NCI-H526 (cell line): ENCODE data around the gene RTF2.

Experiments
- DNase-seq, 2 experiments: peaks; one replicate each; lab custom pipeline; 2025; lab: John Stamatoyannopoulos, UW

Gene RTF2

GRCh38 chr20:56438284-56438683 is 30.1 kb upstream of the RTF2 start:
- no peak for DNase-seq

DNA sequence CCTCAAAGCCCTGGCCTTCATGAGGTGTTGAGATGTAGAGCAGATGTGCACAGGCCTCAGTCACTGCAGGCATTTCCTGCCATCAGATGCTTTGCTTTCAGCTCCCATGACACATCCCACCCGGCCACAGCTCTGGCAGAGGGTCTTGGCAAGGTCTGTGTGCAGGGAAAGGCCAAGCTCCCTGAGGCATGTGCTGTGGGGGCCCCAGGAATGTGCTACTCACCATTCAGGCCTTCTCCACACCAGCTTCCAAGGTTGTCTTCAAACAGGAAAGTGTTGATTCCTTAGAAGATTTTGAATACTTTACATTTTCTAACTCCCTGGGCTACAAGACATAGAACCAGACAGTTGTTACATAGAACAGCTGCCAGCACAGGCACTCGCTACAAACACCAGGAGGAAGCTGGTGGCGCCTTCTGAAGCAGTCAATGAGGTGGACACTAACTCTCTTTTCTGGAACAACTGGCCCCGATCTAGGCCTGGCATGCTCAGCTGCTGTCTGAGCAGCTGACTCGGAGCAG is 28.6 kb upstream of the RTF2 start:
- no peak for DNase-seq

DNA sequence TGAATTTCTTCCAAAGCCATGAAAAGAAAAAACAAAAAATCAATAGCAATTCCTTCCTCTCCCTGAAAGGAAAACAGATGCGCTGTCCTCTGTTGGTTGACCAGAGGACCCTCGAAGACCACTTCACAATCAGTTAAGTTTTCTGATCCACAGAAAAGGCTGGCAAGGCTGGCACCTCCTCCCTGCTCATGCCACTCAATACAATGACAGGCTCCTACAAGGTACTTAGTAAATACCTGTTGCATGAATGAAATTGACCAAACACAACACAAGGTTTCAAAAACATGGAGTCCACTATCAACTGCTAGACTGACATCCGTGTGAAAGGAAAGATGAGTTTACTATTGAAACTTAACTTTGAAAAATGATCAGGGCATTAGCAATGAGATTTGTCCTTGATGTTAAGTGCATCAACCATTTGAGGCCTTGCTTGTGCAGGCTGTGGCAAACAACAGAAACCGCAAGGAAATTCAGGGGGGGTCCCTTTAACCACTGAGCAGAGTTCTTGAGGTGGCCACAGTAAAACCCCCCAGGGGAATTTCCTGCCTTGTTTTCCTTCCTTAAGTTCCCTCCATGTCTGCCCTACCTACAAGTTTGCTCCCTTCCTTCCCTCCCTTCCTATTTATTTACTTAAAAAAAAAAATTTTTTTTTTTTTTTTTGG is 27.9 kb upstream of the RTF2 start:
- no peak for DNase-seq

GRCh38 chr20:56442389-56443365 is 25.8 kb upstream of the RTF2 start:
- DNase-seq = no peak

DNA sequence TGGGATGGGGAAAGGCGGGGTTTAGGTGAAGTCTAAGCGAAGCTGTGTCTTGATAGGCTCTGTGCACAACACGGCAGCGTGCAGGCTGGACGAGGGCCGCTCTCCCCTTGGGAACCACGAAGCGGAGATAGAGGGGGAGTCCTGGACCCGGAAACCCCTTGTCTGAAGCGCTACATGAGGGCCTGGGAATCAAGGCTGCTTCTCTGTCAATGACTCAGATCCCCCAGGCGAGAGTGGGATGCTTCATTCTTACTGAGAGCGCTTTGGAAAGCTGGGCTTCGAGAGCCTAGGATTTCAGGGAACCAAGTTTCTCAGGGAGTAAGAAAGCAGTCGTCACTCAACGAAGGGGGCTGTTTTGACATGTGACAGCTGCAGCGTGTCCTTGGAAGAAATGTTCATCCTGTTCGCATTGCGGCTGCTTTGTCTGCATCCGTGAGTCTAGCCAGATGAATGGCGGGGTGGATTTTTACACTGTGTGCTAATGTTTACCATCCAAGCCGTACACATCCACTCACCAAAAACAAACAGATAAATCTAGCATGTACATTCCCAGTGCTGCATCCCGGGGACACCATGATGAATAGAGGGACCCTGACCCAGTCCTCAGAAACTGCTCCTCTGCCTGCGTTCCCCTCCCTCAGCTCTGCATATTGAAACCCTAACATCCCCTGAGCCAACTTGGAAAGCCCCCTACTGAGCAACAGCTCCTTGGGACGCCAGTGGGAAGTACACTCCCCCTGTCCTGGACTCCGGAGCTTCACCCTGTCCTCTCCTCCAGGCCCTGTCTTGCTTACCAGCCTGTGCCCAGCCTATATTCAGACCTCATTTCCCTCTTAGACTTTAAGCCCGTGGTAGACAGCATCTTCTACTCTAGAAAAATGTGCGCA is 24.5 kb upstream of the RTF2 start:
- DNase-seq = no peak

GRCh38 chr20:56445130-56445529 is 23.3 kb upstream of the RTF2 start:
- no peak for DNase-seq

- DNase-seq = no peak
Measured at GRCh38 chr20:56445540-56445939, 22.9 kb upstream of the RTF2 start.

DNA sequence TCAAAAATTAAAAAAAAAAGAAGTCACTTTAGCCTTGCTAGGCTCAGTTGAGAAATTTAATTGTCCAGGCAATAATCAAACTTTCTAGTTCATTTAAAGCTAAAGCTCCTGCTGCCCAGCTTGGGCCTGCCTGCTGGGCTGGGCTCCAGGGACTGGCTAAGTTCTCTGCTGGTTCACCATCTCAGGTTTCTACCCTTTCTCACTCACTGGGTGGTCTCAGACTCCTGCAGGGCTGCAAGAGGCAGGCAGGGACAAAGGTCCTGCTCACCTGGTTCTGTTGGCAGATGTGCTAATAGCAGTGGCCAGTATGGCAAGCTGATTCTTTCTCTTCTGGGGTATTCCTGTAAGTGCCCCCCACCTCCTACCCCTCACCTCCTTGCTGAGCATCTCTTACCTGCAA is 21.2 kb upstream of the RTF2 start:
- DNase-seq = no peak

DNA sequence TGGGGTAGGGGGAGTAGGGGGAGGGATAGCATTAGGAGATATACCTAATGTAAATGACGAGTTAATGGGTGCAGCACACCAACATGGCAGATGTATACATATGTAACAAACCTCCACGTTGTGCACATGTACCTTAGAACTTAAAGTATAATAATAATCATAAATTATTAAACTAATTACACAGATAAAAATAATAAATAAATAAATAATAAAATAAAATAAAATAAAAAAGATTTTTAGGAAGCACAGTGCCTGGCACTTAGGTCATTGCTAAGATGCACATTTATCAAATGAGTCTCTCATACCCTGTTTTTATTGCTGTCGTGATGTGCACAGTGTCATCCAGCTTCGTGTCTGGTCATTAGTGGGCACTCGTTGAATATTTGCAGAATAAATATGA is 19.0 kb upstream of the RTF2 start:
- no peak for DNase-seq

GRCh38 chr20:56451056-56451765 is 17.2 kb upstream of the RTF2 start:
- no peak for DNase-seq

DNA sequence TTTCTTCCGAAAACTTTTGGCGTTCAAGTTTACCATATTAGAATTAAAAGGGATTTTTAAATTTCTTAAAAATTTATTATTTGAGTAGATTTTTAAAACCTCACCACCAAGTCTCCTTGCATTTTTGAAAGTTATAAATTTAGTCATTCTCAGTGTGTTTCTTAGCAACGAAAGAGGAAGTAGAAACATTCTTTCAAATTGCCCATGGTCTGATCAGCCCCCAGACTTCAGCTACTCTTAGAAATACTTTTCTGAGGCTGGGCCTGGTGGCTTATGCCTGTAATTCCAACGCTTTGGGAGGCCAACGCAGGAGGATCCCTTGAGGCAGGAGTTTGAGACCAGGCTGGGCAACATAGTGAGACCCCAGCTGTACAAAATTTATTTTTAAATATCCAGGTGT is 15.1 kb upstream of the RTF2 start:
- DNase-seq = no peak

- no peak for DNase-seq
Measured at GRCh38 chr20:56454754-56455153, 13.7 kb upstream of the RTF2 start.

GRCh38 chr20:56458206-56458821 is 10.1 kb upstream of the RTF2 start:
- no peak for DNase-seq

DNA sequence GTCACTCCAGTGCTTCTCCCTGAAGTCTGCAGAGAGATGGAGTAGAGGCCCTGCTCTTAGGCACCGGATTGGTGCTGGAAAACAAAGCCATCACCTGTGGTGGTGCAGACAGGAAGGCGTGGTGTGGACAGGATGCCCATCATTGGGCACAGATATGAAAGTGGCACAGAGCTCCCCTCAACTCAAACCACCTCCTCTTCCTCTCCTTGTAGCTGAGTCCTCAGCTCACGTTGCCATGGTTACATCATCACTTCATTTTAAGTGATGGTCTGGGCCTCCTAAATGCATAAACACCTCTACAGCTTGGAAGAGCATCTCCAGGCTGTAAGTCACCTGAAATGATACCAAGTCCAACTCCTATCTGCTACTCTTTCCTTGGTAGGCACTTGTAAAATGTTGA is 8.0 kb upstream of the RTF2 start:
- DNase-seq = no peak

DNA sequence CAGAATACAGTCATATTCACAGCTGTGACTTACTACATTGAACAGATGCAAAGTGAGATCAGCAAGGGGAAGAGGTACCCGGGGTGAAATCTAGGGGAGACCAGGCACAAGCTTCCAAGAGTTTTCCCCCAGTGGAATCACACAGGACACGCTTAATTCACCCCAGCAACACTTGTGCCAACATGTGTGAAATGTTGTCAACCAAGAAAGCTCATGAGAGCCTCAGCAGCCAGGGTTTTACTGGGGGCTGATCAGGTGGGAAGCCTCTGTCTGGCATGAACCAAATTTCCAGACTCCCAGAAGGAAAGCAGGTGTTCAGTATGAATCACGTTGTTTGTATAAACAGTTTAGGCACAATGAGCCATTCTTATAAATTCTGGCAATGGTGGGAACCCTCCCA is 6.9 kb upstream of the RTF2 start:
- DNase-seq = no peak

GRCh38 chr20:56463428-56463827 is 5.0 kb upstream of the RTF2 start:
- DNase-seq = no peak

DNA sequence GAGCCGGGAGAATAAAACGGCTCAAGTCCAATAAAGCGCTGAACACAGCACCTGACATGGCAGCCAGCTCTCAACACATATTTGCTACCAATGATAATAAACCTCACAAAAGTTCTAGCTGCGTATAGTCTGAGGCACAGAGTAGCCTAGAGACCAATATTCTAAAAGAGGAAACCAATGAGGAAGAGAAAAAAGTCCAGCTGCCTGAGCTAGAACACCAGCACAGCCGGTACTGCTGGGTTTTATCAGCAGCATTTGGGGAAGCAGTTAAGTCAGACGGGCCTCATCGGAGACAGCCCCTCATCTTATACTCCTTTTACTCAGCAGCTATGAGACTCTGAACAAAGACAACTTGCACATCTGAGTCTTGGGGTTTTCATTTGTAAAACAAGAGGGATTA is 2.4 kb upstream of the RTF2 start:
- no peak for DNase-seq

- DNase-seq = no peak
Measured at GRCh38 chr20:56467968-56468315, 485 bp upstream of the RTF2 start.

GRCh38 chr20:56469077-56469449 is 636 bp downstream of the RTF2 start:
- DNase-seq = no peak

GRCh38 chr20:56483970-56484369 is 15.5 kb downstream of the RTF2 start:
- DNase-seq = no peak

GRCh38 chr20:56487216-56487615 is 18.8 kb downstream of the RTF2 start:
- DNase-seq = no peak
